HepG2 (cell line): ENCODE results near the gene CYTH2.

ENCODE experiments used
- CHD4 ChIP-seq: fragments of 200-600 bp; sonication (generic); IDR thresholded peaks from 2 replicates; pipeline ENCODE4 v1.7.0; 2017; ENCODE audit warnings: mild to moderate bottlenecking, low read length, borderline replicate concordance
- CTCF ChIP-seq: sonication (generic); formaldehyde crosslinking; IDR thresholded peaks from 2 replicates; pipeline ENCODE4 v1.5.0; 2020; ENCODE audit warnings: mild to moderate bottlenecking, missing genetic modification reagents, moderate library complexity
- EP300 ChIP-seq, 3 experiments: sonication (generic) in 1 of 3; formaldehyde crosslinking in 1 of 3; IDR thresholded peaks; 2 replicates each; pipeline versions ENCODE4 v1.5.1 to v1.6.1; 2011 to 2020; ENCODE audit warnings: low read depth in 2 of 3, low read length in 2 of 3, borderline replicate concordance in 1 of 3, improper control_type of control experiment in 1 of 3, mild to moderate bottlenecking in 1 of 3, missing genetic modification reagents in 1 of 3, moderate library complexity in 1 of 3
- TAF1 ChIP-seq: sonication (generic); formaldehyde crosslinking; IDR thresholded peaks from 2 replicates; pipeline ENCODE4 v1.4.0; 2020; ENCODE audit warnings: missing genetic modification reagents
- ZNF274 ChIP-seq: sonication (generic); formaldehyde crosslinking; IDR thresholded peaks from 2 replicates; pipeline ENCODE4 v1.5.1; 2020; ENCODE audit warnings: mild to moderate bottlenecking, missing genetic modification reagents
- ZNF318 ChIP-seq: sonication (generic); formaldehyde crosslinking; IDR thresholded peaks from 2 replicates; pipeline ENCODE4 v1.4.0; 2020; ENCODE audit warnings: mild to moderate bottlenecking, missing genetic modification reagents

GRCh38 chr19:48501494-48502349, 32.6 kb downstream of the CYTH2 start:
- TF ChIP-seq EP300 (IDR thresholded peaks at IDR 0.05; ENCODE audit: low read depth in 2 of 2, low read length in 2 of 2) (no peak), EP300 (CRISPR knock-in tag; IDR thresholded peaks at IDR 0.05; ENCODE audit: borderline replicate concordance) (no peak), CHD4 (no peak), CTCF (CRISPR knock-in tag) (0 out of 2 replicates have a peak, but pooled peaks have one; percentile 1), TAF1 (CRISPR knock-in tag) (peak; percentile 38; the same call in 1 of the 2 replicates), ZNF318 (no peak), ZNF274 (no peak)
